ENCODE results near the gene SLC39A9. TPM values are rescaled to one million over a fixed set of nuclear protein-coding genes. Genes with fewer than 3 reads are reported as not detected.
"Not testable (repeated sequence)": the region's sequence is repeated elsewhere in the genome, so short reads cannot be mapped to it uniquely, and the experiment has no call there.

SLC39A9 gene
- total RNA-seq, 2 donors from 2014 or later = 36.3 to 38.2 TPM

GRCh38 chr14:69493791-69494190, 95.3 kb downstream of the SLC39A9 start:
- H3K4me1 ChIP-seq = no peaks in the 10 kb centered on the region
- 53 to 61% methylated on average over 3 of the region's 3 CpGs for WGBS, 2 donors
- H3K36me3 ChIP-seq (replicated peaks in 1 of 2; ENCODE audit: insufficient read depth in 1 of 2, low read depth in 2 of 2) = no peaks in the 10 kb centered on the region
- no peaks in the 10 kb centered on the region for H3K27me3 ChIP-seq
- intact Hi-C loops (cut with DNase I) = no loop called here
- no peak overlapping the region for H3K4me3 ChIP-seq
- ATAC-seq (no peak), DNase-seq (no peak)
- no peaks in the 10 kb centered on the region for H3K9me3 ChIP-seq
- TF ChIP-seq CTCF (IDR thresholded peaks at IDR 0.05) = no peak
- no peak overlapping the region for H3K27ac ChIP-seq

- 85 to 89% methylated on average over 5 of the region's 5 CpGs for WGBS, 2 donors
- intact Hi-C loops (cut with DNase I) = no loop called here
- Histone ChIP-seq H3K9me3 (no peaks in the 10 kb centered on the region), H3K4me3 (no peak overlapping the region), H3K27me3 (no peaks in the 10 kb centered on the region), H3K36me3 (replicated peaks in 1 of 2; ENCODE audit: insufficient read depth in 1 of 2, low read depth in 2 of 2) (no peaks in the 10 kb centered on the region), H3K27ac (no peak overlapping the region), H3K4me1 (no peaks in the 10 kb centered on the region)
- TF ChIP-seq POLR2A (IDR thresholded peaks at IDR 0.05) (no peak), CTCF (IDR thresholded peaks at IDR 0.05) (no peak)
- no peak for DNase-seq
- ATAC-seq = no peak
Observed at GRCh38 chr14:69495341-69495921, 96.9 kb downstream of the SLC39A9 start.

- intact Hi-C loops (cut with DNase I); H3K9me3 ChIP-seq; H3K4me1 ChIP-seq; H3K36me3 ChIP-seq (replicated peaks in 1 of 2; ENCODE audit: insufficient read depth in 1 of 2, low read depth in 2 of 2); H3K27me3 ChIP-seq; H3K4me3 ChIP-seq; ATAC-seq; H3K27ac ChIP-seq; DNase-seq: not testable (repeated sequence)
- 89 to 96% methylated on average over 4 of the region's 4 CpGs for WGBS, 2 donors
Observed at GRCh38 chr14:69497866-69498265, 99.4 kb downstream of the SLC39A9 start.

GRCh38 chr14:69498286-69498685, 99.8 kb downstream of the SLC39A9 start:
- H3K27me3 ChIP-seq; H3K36me3 ChIP-seq (replicated peaks in 1 of 2; ENCODE audit: insufficient read depth in 1 of 2, low read depth in 2 of 2); H3K27ac ChIP-seq; H3K9me3 ChIP-seq; H3K4me1 ChIP-seq; H3K4me3 ChIP-seq; intact Hi-C loops (cut with DNase I); ATAC-seq; DNase-seq: not testable (repeated sequence)
- WGBS, 2 donors = 90 to 98% methylated on average over 4 of the region's 4 CpGs

- intact Hi-C loops (cut with DNase I) = no loop called here
- H3K27ac ChIP-seq = no peak overlapping the region
Observed at GRCh38 chr14:69499436-69499835, 100.9 kb downstream of the SLC39A9 start.

GRCh38 chr14:69500096-69500495, 101.6 kb downstream of the SLC39A9 start:
- no peaks in the 10 kb centered on the region for H3K36me3 ChIP-seq (replicated peaks in 1 of 2; ENCODE audit: insufficient read depth in 1 of 2, low read depth in 2 of 2)
- no peaks in the 10 kb centered on the region for H3K27me3 ChIP-seq
- no peaks in the 10 kb centered on the region for H3K9me3 ChIP-seq
- no peak for ATAC-seq
- no peaks in the 10 kb centered on the region for H3K4me1 ChIP-seq
- H3K27ac ChIP-seq = no peak overlapping the region
- DNase-seq = no peak
- WGBS, 2 donors = 82 to 86% methylated on average over 5 of the region's 5 CpGs
- intact Hi-C loops (cut with DNase I) = no loop called here
- H3K4me3 ChIP-seq = no peak overlapping the region
- no peak for TF ChIP-seq CTCF (IDR thresholded peaks at IDR 0.05)
- no peak for TF ChIP-seq POLR2A (IDR thresholded peaks at IDR 0.05)

More at GRCh38 chr14:69499436-69499835, 100.9 kb downstream of the SLC39A9 start:
- Histone ChIP-seq H3K4me1 (no peaks in the 10 kb centered on the region), H3K4me3 (no peak overlapping the region), H3K9me3 (no peaks in the 10 kb centered on the region), H3K27me3 (no peaks in the 10 kb centered on the region), H3K36me3 (replicated peaks in 1 of 2; ENCODE audit: insufficient read depth in 1 of 2, low read depth in 2 of 2) (no peaks in the 10 kb centered on the region)
- DNase-seq (no peak), ATAC-seq (no peak)
- no peak for TF ChIP-seq POLR2A (IDR thresholded peaks at IDR 0.05)
- 82 to 84% methylated on average over 5 of the region's 5 CpGs for WGBS, 2 donors
